HG02852 (cell line): ENCODE measurements around the gene GSAP.
A peak's percentile ranks its signal among the peaks of the same experiment; 100 is the strongest.
"Not testable (repeated sequence)": the region's sequence is repeated elsewhere in the genome, so short reads cannot be mapped to it uniquely, and the experiment has no call there.

Source experiments
- ATAC-seq: cut with Tn5 transposase; IDR thresholded peaks from one replicate; pipeline ENCODE4 v1.9.1; 2021; ENCODE audit warnings: mild to moderate bottlenecking, moderate library complexity; ENCODE audit not compliant: unreplicated experiment

Gene GSAP

GRCh38 chr7:77367976-77368375 lies 48.2 kb downstream of the GSAP start:
- ATAC-seq = no peak

GRCh38 chr7:77362905-77363304 lies 53.2 kb downstream of the GSAP start:
- no peak for ATAC-seq

- no peak for ATAC-seq
These were observed 55.2 kb downstream of the GSAP start for GRCh38 chr7:77360969-77361368.

- ATAC-seq = no peak
These were observed 56.0 kb downstream of the GSAP start for GRCh38 chr7:77360104-77360503.

- ATAC-seq = no peak
These were observed 56.5 kb downstream of the GSAP start for GRCh38 chr7:77359599-77359998.

- ATAC-seq = no peak
These were observed 61.2 kb downstream of the GSAP start for GRCh38 chr7:77354914-77355313.

- ATAC-seq = no peak
These were observed 61.7 kb downstream of the GSAP start for GRCh38 chr7:77354484-77354883.

- ATAC-seq = no peak
These were observed 62.2 kb downstream of the GSAP start for GRCh38 chr7:77353911-77354310.

- ATAC-seq = no peak
These were observed 62.8 kb downstream of the GSAP start for GRCh38 chr7:77353407-77353721.

GRCh38 chr7:77352665-77353406 lies 63.3 kb downstream of the GSAP start:
- ATAC-seq = no peak

GRCh38 chr7:77351539-77352004 lies 64.6 kb downstream of the GSAP start:
- peak; percentile 96 for ATAC-seq

- no peak for ATAC-seq
These were observed 67.0 kb downstream of the GSAP start for GRCh38 chr7:77349141-77349540.

GRCh38 chr7:77348371-77348813 lies 67.8 kb downstream of the GSAP start:
- ATAC-seq = no peak

GRCh38 chr7:77346441-77346840 lies 69.7 kb downstream of the GSAP start:
- no peak for ATAC-seq

- not testable (repeated sequence) for ATAC-seq
These were observed 70.7 kb downstream of the GSAP start for GRCh38 chr7:77345426-77345825.

GRCh38 chr7:77339726-77340125 lies 76.4 kb downstream of the GSAP start:
- no peak for ATAC-seq

- ATAC-seq = no peak
These were observed 77.1 kb downstream of the GSAP start for GRCh38 chr7:77338883-77339629.

- no peak for ATAC-seq
These were observed 77.9 kb downstream of the GSAP start for GRCh38 chr7:77338260-77338659.

- no peak for ATAC-seq
These were observed 78.6 kb downstream of the GSAP start for GRCh38 chr7:77337456-77337990.

GRCh38 chr7:77335581-77335980 lies 80.6 kb downstream of the GSAP start:
- ATAC-seq = no peak

- ATAC-seq = not testable (repeated sequence)
These were observed 82.1 kb downstream of the GSAP start for GRCh38 chr7:77334039-77334438.
